Trophoblast cell (in vitro differentiated cells and primary cell): ENCODE results near the gene LAMC3.
A peak's percentile ranks its signal among the peaks of the same experiment; 100 is the strongest.

ENCODE experiments used
- DNase-seq, 2 donors: peaks; one replicate each; pipeline ENCODE4 v3.0.0-alpha.2; 2016
- H2AFZ ChIP-seq: 2 replicates; pipeline ENCODE4 v1.6.1; 2013; ENCODE audit warnings: low read length, moderate library complexity, mild to moderate bottlenecking; ENCODE audit not compliant: insufficient read depth, poor library complexity
- H2AK5ac ChIP-seq: 2 replicates; pipeline ENCODE4 v1.6.1; 2013; ENCODE audit warnings: mild to moderate bottlenecking, low read length
- H2BK120ac ChIP-seq: 2 replicates; pipeline ENCODE4 v1.6.1; 2013; ENCODE audit warnings: low read length, mild to moderate bottlenecking, moderate library complexity; ENCODE audit not compliant: insufficient read depth, poor library complexity
- H2BK12ac ChIP-seq: 2 replicates; pipeline ENCODE4 v1.6.1; 2013; ENCODE audit warnings: mild to moderate bottlenecking, low read length, moderate library complexity
- H2BK5ac ChIP-seq: 2 replicates; pipeline ENCODE4 v1.6.1; 2013; ENCODE audit warnings: low read length, low read depth, moderate library complexity, mild to moderate bottlenecking; ENCODE audit not compliant: poor library complexity
- H3K14ac ChIP-seq: 2 replicates; pipeline ENCODE4 v1.6.1; 2013; ENCODE audit warnings: mild to moderate bottlenecking, low read length
- H3K18ac ChIP-seq: 2 replicates; pipeline ENCODE4 v1.6.1; 2013; ENCODE audit warnings: mild to moderate bottlenecking, low read length
- H3K23ac ChIP-seq: 2 replicates; pipeline ENCODE4 v1.6.1; 2013; ENCODE audit warnings: low read length
- H3K27ac ChIP-seq: 2 replicates; pipeline ENCODE4 v1.5.1; 2013; ENCODE audit warnings: low read depth, mild to moderate bottlenecking, inconsistent platforms, low read length, moderate library complexity
- H3K27me3 ChIP-seq: 2 replicates; pipeline ENCODE4 v1.6.1; 2013; ENCODE audit warnings: inconsistent platforms, mild to moderate bottlenecking, low read length, moderate library complexity; ENCODE audit not compliant: insufficient read depth
- H3K36me3 ChIP-seq, 2 experiments: 1 replicate in 1 of 2; 2 replicates in 1 of 2; pipeline ENCODE4 v1.6.1; 2013; ENCODE audit warnings: low read length in 2 of 2, mild to moderate bottlenecking in 2 of 2, moderate library complexity in 1 of 2; ENCODE audit not compliant: insufficient read depth in 2 of 2, control insufficient read depth in 1 of 2
- H3K4ac ChIP-seq: 2 replicates; pipeline ENCODE4 v1.6.1; 2013; ENCODE audit warnings: low read depth, mild to moderate bottlenecking, low read length, moderate library complexity
- H3K4me1 ChIP-seq, 2 experiments: 1 replicate in 1 of 2; 2 replicates in 1 of 2; pipeline ENCODE4 v1.6.1; 2013; ENCODE audit warnings: low read length in 2 of 2, mild to moderate bottlenecking in 2 of 2, moderate library complexity in 1 of 2; ENCODE audit not compliant: insufficient read depth in 2 of 2, control insufficient read depth in 1 of 2
- H3K4me2 ChIP-seq: 2 replicates; pipeline ENCODE4 v1.6.1; 2013; ENCODE audit warnings: inconsistent platforms, mild to moderate bottlenecking, low read length, moderate library complexity
- H3K4me3 ChIP-seq: 2 replicates; pipeline ENCODE4 v1.5.1; 2013; ENCODE audit warnings: mild to moderate bottlenecking, low read depth, low read length, inconsistent platforms
- H3K79me1 ChIP-seq: one replicate; pipeline ENCODE4 v1.6.1; 2013; ENCODE audit warnings: low read length
- H3K79me2 ChIP-seq: 2 replicates; pipeline ENCODE4 v1.6.1; 2013; ENCODE audit warnings: low read length, mild to moderate bottlenecking; ENCODE audit not compliant: control insufficient read depth, insufficient read depth, poor library complexity
- H3K9ac ChIP-seq: 2 replicates; pipeline ENCODE4 v1.6.1; 2013; ENCODE audit warnings: mild to moderate bottlenecking, low read length
- H3K9me3 ChIP-seq: 2 replicates; pipeline ENCODE4 v1.6.1; 2013; ENCODE audit warnings: low read depth, mild to moderate bottlenecking, control low read depth, inconsistent platforms, low read length; ENCODE audit not compliant: insufficient read depth
- H4K12ac ChIP-seq: 2 replicates; pipeline ENCODE4 v1.6.1; 2013; ENCODE audit warnings: low read depth, mild to moderate bottlenecking, low read length, moderate library complexity
- H4K8ac ChIP-seq: 2 replicates; pipeline ENCODE4 v1.6.1; 2013; ENCODE audit warnings: low read depth, mild to moderate bottlenecking, low read length, moderate library complexity
- H4K91ac ChIP-seq: one replicate; pipeline ENCODE4 v1.6.1; 2013; ENCODE audit warnings: low read depth, mild to moderate bottlenecking, low read length, moderate library complexity
- WGBS: extraction: QIAGEN DNeasy Blood & Tissue Kit; methylation state at CpG from one replicate; pipeline ENCODE4 v1.1.7; 2013; ENCODE audit warnings: missing lambda C conversion rate; ENCODE audit not compliant: insufficient read length, insufficient coverage; ENCODE audit errors: extremely low coverage; 5-methylcytosine and 5-hydroxymethylcytosine counted together

The LAMC3 gene

DNA sequence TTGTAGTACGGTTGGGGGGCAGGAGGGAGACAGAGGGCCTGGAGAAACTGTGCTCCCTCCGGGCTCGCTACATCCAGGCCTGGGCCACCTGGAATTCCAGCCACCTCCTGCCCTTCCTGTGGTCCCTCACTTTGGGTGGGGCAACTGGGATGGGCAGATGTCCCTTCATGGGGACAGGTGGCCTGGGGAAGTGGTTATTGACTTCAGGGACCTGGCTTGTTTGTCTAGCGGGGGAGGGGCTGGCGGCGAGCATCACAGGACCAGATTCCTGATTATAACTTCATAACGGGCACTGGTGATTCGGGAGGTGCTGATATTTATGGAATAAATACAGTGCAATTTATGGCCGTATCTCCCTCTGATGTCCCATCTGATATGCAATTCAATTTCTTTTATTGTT, 20.1 kb upstream of the LAMC3 start:
- Histone ChIP-seq H3K14ac (no peak overlapping the region), H3K9me3 (no peaks in the 10 kb centered on the region), H3K79me2 (no peaks in the 10 kb centered on the region), H2BK120ac (no peak overlapping the region), H3K4ac (no peak overlapping the region), H3K18ac (no peak overlapping the region), H3K4me1 (no peaks in the 10 kb centered on the region), H2BK12ac (no peak overlapping the region), H3K27me3 (no peaks in the 10 kb centered on the region), H2AFZ (no peak overlapping the region), H3K23ac (no peak overlapping the region), H3K4me2 (no peak overlapping the region), H3K36me3 (no peaks in the 10 kb centered on the region), H3K27ac (no peak overlapping the region), H3K9ac (no peak overlapping the region), H3K4me3 (no peak overlapping the region), H4K91ac (no peak overlapping the region), H2BK5ac (no peak overlapping the region), H2AK5ac (no peak overlapping the region), H3K79me1 (no peaks in the 10 kb centered on the region), H4K12ac (no peak overlapping the region), H4K8ac (no peak overlapping the region)
- DNase-seq: no peak
- WGBS: no CpG with 5 or more reads among the region's 9 CpGs

DNA sequence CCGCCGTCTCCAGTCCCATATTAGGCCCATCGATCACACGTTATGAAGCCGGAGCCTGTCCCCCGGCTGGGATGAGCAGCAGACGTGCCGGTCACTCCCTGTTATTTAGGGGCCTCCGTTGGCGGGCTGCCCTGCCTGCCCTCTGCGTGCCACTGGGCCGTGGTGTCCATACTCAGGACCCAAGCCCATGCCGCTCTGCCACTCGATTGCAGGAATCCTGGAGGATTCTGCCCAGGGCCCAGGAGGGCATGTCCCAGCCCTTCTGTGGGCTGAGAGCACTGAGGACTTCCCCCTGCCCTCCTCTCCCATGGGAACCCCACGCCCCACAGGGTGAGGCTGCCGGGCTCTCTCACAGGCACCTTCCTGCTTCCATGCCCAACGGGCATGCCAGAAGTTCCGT, 19.6 kb upstream of the LAMC3 start:
- no peaks in the 10 kb centered on the region for H3K4me1 ChIP-seq
- H3K14ac ChIP-seq: no peak overlapping the region
- no peaks in the 10 kb centered on the region for H3K36me3 ChIP-seq

DNA sequence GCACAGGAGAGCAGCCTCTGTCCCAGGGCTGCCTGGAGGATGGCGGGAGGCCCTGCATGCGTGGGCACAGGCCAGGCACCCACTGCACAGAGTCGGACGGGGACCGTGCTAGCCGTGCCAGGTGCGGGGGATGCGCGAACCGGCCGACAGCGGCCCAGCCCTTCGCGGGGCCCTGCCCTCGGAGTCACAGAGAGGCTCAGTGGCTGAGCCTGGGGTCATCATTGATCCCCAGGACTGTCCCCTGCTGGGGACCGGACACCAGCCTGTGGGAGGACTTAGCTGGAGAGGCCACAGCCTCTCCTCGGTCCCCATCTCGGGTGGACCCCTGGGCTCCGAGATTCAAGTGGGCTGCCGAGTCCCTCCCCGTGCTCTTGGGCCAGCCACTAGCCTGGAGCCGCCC, 19.1 kb upstream of the LAMC3 start:
- no peak overlapping the region for H3K4ac ChIP-seq
- H3K4me3 ChIP-seq: no peak overlapping the region
- no peaks in the 10 kb centered on the region for H3K79me2 ChIP-seq
- H3K9me3 ChIP-seq: no peaks in the 10 kb centered on the region
- no CpG with 5 or more reads among the region's 22 CpGs for WGBS
- H3K4me1 ChIP-seq: no peaks in the 10 kb centered on the region
- no peak overlapping the region for H2BK120ac ChIP-seq
- no peak overlapping the region for H2AFZ ChIP-seq
- no peak overlapping the region for H3K27ac ChIP-seq
- H4K91ac ChIP-seq: no peak overlapping the region
- H4K12ac ChIP-seq: no peak overlapping the region
- H2BK5ac ChIP-seq: no peak overlapping the region
- H2BK12ac ChIP-seq: no peak overlapping the region
- no peaks in the 10 kb centered on the region for H3K27me3 ChIP-seq
- H3K23ac ChIP-seq: no peak overlapping the region
- H3K4me2 ChIP-seq: no peak overlapping the region
- no peak for DNase-seq
- H3K79me1 ChIP-seq: no peaks in the 10 kb centered on the region
- no peaks in the 10 kb centered on the region for H3K36me3 ChIP-seq
- no peak overlapping the region for H4K8ac ChIP-seq
- no peak overlapping the region for H3K18ac ChIP-seq
- H3K14ac ChIP-seq: no peak overlapping the region
- H2AK5ac ChIP-seq: no peak overlapping the region
- no peak overlapping the region for H3K9ac ChIP-seq

More for the DNA sequence above, 19.6 kb upstream of the LAMC3 start:
- no peak overlapping the region for H3K18ac ChIP-seq
- no CpG with 5 or more reads among the region's 18 CpGs for WGBS
- H3K4ac ChIP-seq: no peak overlapping the region
- DNase-seq: no peak
- H3K79me1 ChIP-seq: no peaks in the 10 kb centered on the region
- no peak overlapping the region for H3K9ac ChIP-seq
- no peak overlapping the region for H2AK5ac ChIP-seq
- no peaks in the 10 kb centered on the region for H3K9me3 ChIP-seq
- H4K8ac ChIP-seq: no peak overlapping the region
- H4K91ac ChIP-seq: no peak overlapping the region
- H3K79me2 ChIP-seq: no peaks in the 10 kb centered on the region
- no peak overlapping the region for H2BK12ac ChIP-seq
- no peak overlapping the region for H4K12ac ChIP-seq
- no peak overlapping the region for H3K23ac ChIP-seq
- H3K27ac ChIP-seq: no peak overlapping the region
- no peaks in the 10 kb centered on the region for H3K27me3 ChIP-seq
- H3K4me3 ChIP-seq: no peak overlapping the region
- H2BK120ac ChIP-seq: no peak overlapping the region
- no peak overlapping the region for H2BK5ac ChIP-seq
- H3K4me2 ChIP-seq: no peak overlapping the region
- no peak overlapping the region for H2AFZ ChIP-seq

- H2AFZ ChIP-seq: no peak overlapping the region
- H4K8ac ChIP-seq: no peak overlapping the region
- no peaks in the 10 kb centered on the region for H3K79me2 ChIP-seq
- H3K27ac ChIP-seq: no peak overlapping the region
- no peak overlapping the region for H3K9ac ChIP-seq
- no peak overlapping the region for H3K23ac ChIP-seq
- peak overlapping the region; percentile 21 for H3K4me3 ChIP-seq
- no peaks in the 10 kb centered on the region for H3K4me1 ChIP-seq
- H3K27me3 ChIP-seq: no peaks in the 10 kb centered on the region
- no peak overlapping the region for H3K4me2 ChIP-seq
- H3K36me3 ChIP-seq: no peaks in the 10 kb centered on the region
- DNase-seq: no peak
- H3K79me1 ChIP-seq: no peaks in the 10 kb centered on the region
- H3K4ac ChIP-seq: no peak overlapping the region
- H3K14ac ChIP-seq: no peak overlapping the region
- no CpG with 5 or more reads among the region's 23 CpGs for WGBS
- H2BK120ac ChIP-seq: no peak overlapping the region
- no peak overlapping the region for H4K91ac ChIP-seq
- no peak overlapping the region for H2BK12ac ChIP-seq
- H2AK5ac ChIP-seq: no peak overlapping the region
- H3K9me3 ChIP-seq: no peaks in the 10 kb centered on the region
- H2BK5ac ChIP-seq: no peak overlapping the region
- no peak overlapping the region for H4K12ac ChIP-seq
- H3K18ac ChIP-seq: no peak overlapping the region
These were observed 18.5 kb upstream of the LAMC3 start for GRCh38 chr9:130990306-130990977.
